ENCODE data around the gene LRCH4. TPM values are rescaled to one million over a fixed set of nuclear protein-coding genes. Genes with fewer than 3 reads are reported as not detected.

The LRCH4 gene
- total RNA-seq: 8.9 TPM
- polyA plus RNA-seq (ENCODE audit: insufficient read depth in 1 of 8, insufficient read length in 8 of 8, low replicate concordance in 1 of 8): 10 to 100 TPM; 19.9 to 35.5 (median 27.9) TPM
- long read RNA-seq, donor 1, partial matches to known transcripts: 0 of 3 reads
- long read RNA-seq, donor 1, other reads (novel, unspliced or antisense): 0 of 3 reads
- long read RNA-seq, donor 2: 0 reads
- long read RNA-seq, donor 3, partial matches to known transcripts: 0 of 4 reads
- long read RNA-seq, donor 3, other reads (novel, unspliced or antisense): 0 of 4 reads
- long read RNA-seq, donor 4, partial matches to known transcripts: 0 of 4 reads
- long read RNA-seq, donor 4, other reads (novel, unspliced or antisense): 0 of 4 reads
- long read RNA-seq, donor 5, partial matches to known transcripts: 0 of 7 reads
- long read RNA-seq, donor 5, other reads (novel, unspliced or antisense): 0 of 7 reads
- long read RNA-seq, donor 6, transcript LRCH4-201 (18 exons, 2,552 nt): major isoform, 5 of 8 reads
- long read RNA-seq, donor 6, partial matches to known transcripts: 0 of 8 reads
- long read RNA-seq, donor 6, other reads (novel, unspliced or antisense): 0 of 8 reads
- long read RNA-seq, donor 7, transcript LRCH4-206 (2 exons, 571 nt): major isoform, 5 of 7 reads
- long read RNA-seq, donor 7, partial matches to known transcripts: 0 of 7 reads
- long read RNA-seq, donor 7, other reads (novel, unspliced or antisense): 0 of 7 reads
- long read RNA-seq, donor 8, partial matches to known transcripts: 0 of 1 reads
- long read RNA-seq, donor 8, other reads (novel, unspliced or antisense): 0 of 1 reads
- long read RNA-seq, donor 9, partial matches to known transcripts: 0 of 3 reads
- long read RNA-seq, donor 9, other reads (novel, unspliced or antisense): 0 of 3 reads
- long read RNA-seq, donor 10, partial matches to known transcripts: 0 of 4 reads
- long read RNA-seq, donor 10, other reads (novel, unspliced or antisense): 0 of 4 reads
- long read RNA-seq, donor 11, partial matches to known transcripts: 0 of 2 reads
- long read RNA-seq, donor 11, other reads (novel, unspliced or antisense): 0 of 2 reads

GRCh38 chr7:100585511-100586265 lies at the start of gene LRCH4:
TSS of gene LRCH4 (minus strand) at chr7:100586129. CDS start at chr7:100586100, 29 bp downstream.
- H3K4me1 ChIP-seq (ENCODE audit: control insufficient read depth, insufficient read depth, low read length): peaks cover 46% of the 10 kb centered on the region

GRCh38 chr7:100632951-100633717 lies 47.2 kb upstream of the LRCH4 start:
- no peaks in the 10 kb centered on the region for H3K36me3 ChIP-seq (ENCODE audit: control insufficient read depth, insufficient read depth, low read length)
- peak overlapping the region; percentile 34 for H3K4me3 ChIP-seq (ENCODE audit: low read length)
- DNase-seq: peak; percentile 60
- WGBS (ENCODE audit: insufficient coverage): 1% methylated on average over 57 of the region's 72 CpGs
- H3K27ac ChIP-seq (ENCODE audit: low read length): no peak overlapping the region
- no peaks in the 10 kb centered on the region for H3K9me3 ChIP-seq (replicated peaks; ENCODE audit: control insufficient read depth, low read depth, low read length)
- H3K4me1 ChIP-seq (ENCODE audit: control insufficient read depth, insufficient read depth, low read length): peaks cover 11% of the 10 kb centered on the region
- peaks cover 37% of the 10 kb centered on the region for H3K27me3 ChIP-seq (ENCODE audit: control insufficient read depth, insufficient read depth, low read length)

More at GRCh38 chr7:100585511-100586265, at the start of gene LRCH4:
- Histone ChIP-seq H3K27ac (ENCODE audit: low read length) (peak within 1 kb of the TSS; percentile 91), H3K4me3 (ENCODE audit: low read length) (peak within 1 kb of the TSS; percentile 89), H3K27me3 (ENCODE audit: control insufficient read depth, insufficient read depth, low read length) (peaks cover 10% of the 10 kb centered on the region), H3K36me3 (ENCODE audit: control insufficient read depth, insufficient read depth, low read length) (peaks cover 25% of the 10 kb centered on the region), H3K9me3 (replicated peaks; ENCODE audit: control insufficient read depth, low read depth, low read length) (no peaks in the 10 kb centered on the region)
- DNase-seq: no peak
- WGBS (ENCODE audit: insufficient coverage): under 1% methylated on average over 58 of the region's 61 CpGs

- Histone ChIP-seq H3K27ac (ENCODE audit: low read length) (no peak overlapping the region), H3K36me3 (ENCODE audit: control insufficient read depth, insufficient read depth, low read length) (no peaks in the 10 kb centered on the region), H3K4me1 (ENCODE audit: control insufficient read depth, insufficient read depth, low read length) (peaks cover 21% of the 10 kb centered on the region), H3K27me3 (ENCODE audit: control insufficient read depth, insufficient read depth, low read length) (peaks cover 38% of the 10 kb centered on the region), H3K9me3 (replicated peaks; ENCODE audit: control insufficient read depth, low read depth, low read length) (no peaks in the 10 kb centered on the region), H3K4me3 (ENCODE audit: low read length) (no peak overlapping the region)
- WGBS (ENCODE audit: insufficient coverage): 93% methylated on average over 4 of the region's 4 CpGs
- no peak for DNase-seq
Measured at GRCh38 chr7:100630066-100630465, 44.1 kb upstream of the LRCH4 start.

- H3K4me1 ChIP-seq (ENCODE audit: control insufficient read depth, insufficient read depth, low read length): peaks cover 21% of the 10 kb centered on the region
- H3K27ac ChIP-seq (ENCODE audit: low read length): no peak overlapping the region
- H3K27me3 ChIP-seq (ENCODE audit: control insufficient read depth, insufficient read depth, low read length): peaks cover 30% of the 10 kb centered on the region
- H3K9me3 ChIP-seq (replicated peaks; ENCODE audit: control insufficient read depth, low read depth, low read length): no peaks in the 10 kb centered on the region
- H3K36me3 ChIP-seq (ENCODE audit: control insufficient read depth, insufficient read depth, low read length): no peaks in the 10 kb centered on the region
- H3K4me3 ChIP-seq (ENCODE audit: low read length): no peak overlapping the region
- WGBS (ENCODE audit: insufficient coverage): 50% methylated on average over 7 of the region's 11 CpGs
- no peak for DNase-seq
Measured at GRCh38 chr7:100629117-100629716, 43.3 kb upstream of the LRCH4 start.

- Histone ChIP-seq H3K27me3 (ENCODE audit: control insufficient read depth, insufficient read depth, low read length) (peaks cover 10% of the 10 kb centered on the region), H3K27ac (ENCODE audit: low read length) (no peak overlapping the region), H3K36me3 (ENCODE audit: control insufficient read depth, insufficient read depth, low read length) (peaks cover 2% of the 10 kb centered on the region), H3K9me3 (replicated peaks; ENCODE audit: control insufficient read depth, low read depth, low read length) (no peaks in the 10 kb centered on the region), H3K4me1 (ENCODE audit: control insufficient read depth, insufficient read depth, low read length) (peaks cover 11% of the 10 kb centered on the region), H3K4me3 (ENCODE audit: low read length) (no peak overlapping the region)
- WGBS (ENCODE audit: insufficient coverage): 81% methylated on average over 17 of the region's 21 CpGs
- DNase-seq: no peak
Measured at GRCh38 chr7:100627238-100627549, 41.3 kb upstream of the LRCH4 start.

- H3K4me3 ChIP-seq (ENCODE audit: low read length): no peak overlapping the region
- no peaks in the 10 kb centered on the region for H3K9me3 ChIP-seq (replicated peaks; ENCODE audit: control insufficient read depth, low read depth, low read length)
- H3K27me3 ChIP-seq (ENCODE audit: control insufficient read depth, insufficient read depth, low read length): peaks cover 5% of the 10 kb centered on the region
- H3K4me1 ChIP-seq (ENCODE audit: control insufficient read depth, insufficient read depth, low read length): peaks cover 11% of the 10 kb centered on the region
- 3% methylated on average over 31 of the region's 37 CpGs for WGBS (ENCODE audit: insufficient coverage)
- H3K36me3 ChIP-seq (ENCODE audit: control insufficient read depth, insufficient read depth, low read length): peaks cover 3% of the 10 kb centered on the region
- H3K27ac ChIP-seq (ENCODE audit: low read length): no peak overlapping the region
- peak; percentile 84 for DNase-seq
Measured at GRCh38 chr7:100626530-100627237, 40.8 kb upstream of the LRCH4 start.

GRCh38 chr7:100626055-100626454 lies 40.1 kb upstream of the LRCH4 start:
- Histone ChIP-seq H3K36me3 (ENCODE audit: control insufficient read depth, insufficient read depth, low read length) (peaks cover 3% of the 10 kb centered on the region), H3K27me3 (ENCODE audit: control insufficient read depth, insufficient read depth, low read length) (peaks cover 4% of the 10 kb centered on the region), H3K4me1 (ENCODE audit: control insufficient read depth, insufficient read depth, low read length) (peaks cover 11% of the 10 kb centered on the region), H3K4me3 (ENCODE audit: low read length) (no peak overlapping the region), H3K27ac (ENCODE audit: low read length) (no peak overlapping the region), H3K9me3 (replicated peaks; ENCODE audit: control insufficient read depth, low read depth, low read length) (no peaks in the 10 kb centered on the region)
- no peak for DNase-seq
- WGBS (ENCODE audit: insufficient coverage): 0% methylated on average over 1 of the region's 3 CpGs

- H3K36me3 ChIP-seq (ENCODE audit: control insufficient read depth, insufficient read depth, low read length): peaks cover 11% of the 10 kb centered on the region
- H3K27ac ChIP-seq (ENCODE audit: low read length): no peak overlapping the region
- H3K4me1 ChIP-seq (ENCODE audit: control insufficient read depth, insufficient read depth, low read length): peaks cover 11% of the 10 kb centered on the region
- no peak overlapping the region for H3K4me3 ChIP-seq (ENCODE audit: low read length)
- 85% methylated on average over 6 of the region's 15 CpGs for WGBS (ENCODE audit: insufficient coverage)
- H3K9me3 ChIP-seq (replicated peaks; ENCODE audit: control insufficient read depth, low read depth, low read length): no peaks in the 10 kb centered on the region
- H3K27me3 ChIP-seq (ENCODE audit: control insufficient read depth, insufficient read depth, low read length): peaks cover 2% of the 10 kb centered on the region
- no peak for DNase-seq
Measured at GRCh38 chr7:100623951-100624824, 38.3 kb upstream of the LRCH4 start.
